Measurements from ENCODE around the gene RCSD1. TPM values are rescaled to one million over a fixed set of nuclear protein-coding genes. Genes with fewer than 3 reads are reported as not detected.

RCSD1 gene
- total RNA-seq, 1 donor from 2014 or later: under 0.01 TPM

DNA sequence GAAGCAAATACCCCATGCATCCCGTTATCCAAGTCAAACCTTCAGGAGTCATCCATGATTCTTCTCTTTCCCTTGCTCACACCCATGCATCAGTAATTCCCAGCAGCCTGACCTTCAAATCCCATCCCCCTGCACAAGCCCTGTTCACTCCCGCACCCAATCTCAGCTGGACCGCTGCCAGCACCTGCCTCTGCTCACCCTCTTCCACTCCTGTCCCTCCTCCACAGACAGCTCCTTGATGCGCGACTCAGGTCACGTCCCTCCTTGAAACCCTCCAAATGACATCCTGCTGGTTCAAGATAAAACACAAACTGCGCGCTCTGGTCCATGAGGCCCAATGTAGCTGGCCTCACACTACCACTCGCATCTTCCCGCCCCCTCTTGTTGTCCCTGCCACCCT lies 48.4 kb downstream of the RCSD1 start:
- H3K4me3 ChIP-seq (ENCODE audit: low read depth, low read length): no peak overlapping the region
- no peaks in the 10 kb centered on the region for H3K27me3 ChIP-seq (ENCODE audit: control insufficient read depth, insufficient read depth, low read length)
- no peak for FAIRE-seq
- H3K36me3 ChIP-seq (ENCODE audit: control insufficient read depth, insufficient read depth, low read length): no peaks in the 10 kb centered on the region
- TF ChIP-seq CTCF (IDR thresholded peaks at IDR 0.05; ENCODE audit: insufficient read depth, low read length, severe bottlenecking): no peak
- DNase-seq (ENCODE audit: low read depth): no peak

- H3K4me3 ChIP-seq (ENCODE audit: low read depth, low read length): no peak overlapping the region
- FAIRE-seq: no peak
- H3K36me3 ChIP-seq (ENCODE audit: control insufficient read depth, insufficient read depth, low read length): no peaks in the 10 kb centered on the region
- H3K27me3 ChIP-seq (ENCODE audit: control insufficient read depth, insufficient read depth, low read length): no peaks in the 10 kb centered on the region
- no peak for TF ChIP-seq CTCF (IDR thresholded peaks at IDR 0.05; ENCODE audit: insufficient read depth, low read length, severe bottlenecking)
- no peak for DNase-seq (ENCODE audit: low read depth)
Observed at GRCh38 chr1:167678838-167679237, 48.8 kb downstream of the RCSD1 start.

DNA sequence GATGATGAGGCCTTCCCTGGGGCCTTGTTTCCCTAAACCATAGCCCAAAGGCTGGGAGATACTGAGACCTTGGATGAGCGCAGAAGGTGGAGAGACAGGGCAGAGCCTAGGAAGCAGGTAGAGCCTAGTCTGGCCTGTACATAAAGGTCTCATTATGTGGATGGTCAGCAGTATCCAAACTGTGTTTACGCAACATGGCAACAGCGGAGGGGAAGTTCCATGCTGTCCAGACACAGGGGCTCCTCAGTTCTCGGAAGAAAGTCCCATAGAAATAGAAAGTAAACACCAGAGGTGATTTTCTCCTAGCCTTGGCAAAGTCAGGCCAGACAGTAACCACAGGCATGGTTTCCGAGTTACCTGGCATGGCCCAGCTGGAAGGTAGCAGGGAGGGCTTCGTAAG lies 49.7 kb downstream of the RCSD1 start:
- TF ChIP-seq CTCF (IDR thresholded peaks at IDR 0.05; ENCODE audit: insufficient read depth, low read length, severe bottlenecking): no peak
- no peak for DNase-seq (ENCODE audit: low read depth)
- Histone ChIP-seq H3K27me3 (ENCODE audit: control insufficient read depth, insufficient read depth, low read length) (no peaks in the 10 kb centered on the region), H3K4me3 (ENCODE audit: low read depth, low read length) (no peak overlapping the region), H3K36me3 (ENCODE audit: control insufficient read depth, insufficient read depth, low read length) (no peaks in the 10 kb centered on the region)
- FAIRE-seq: no peak

DNA sequence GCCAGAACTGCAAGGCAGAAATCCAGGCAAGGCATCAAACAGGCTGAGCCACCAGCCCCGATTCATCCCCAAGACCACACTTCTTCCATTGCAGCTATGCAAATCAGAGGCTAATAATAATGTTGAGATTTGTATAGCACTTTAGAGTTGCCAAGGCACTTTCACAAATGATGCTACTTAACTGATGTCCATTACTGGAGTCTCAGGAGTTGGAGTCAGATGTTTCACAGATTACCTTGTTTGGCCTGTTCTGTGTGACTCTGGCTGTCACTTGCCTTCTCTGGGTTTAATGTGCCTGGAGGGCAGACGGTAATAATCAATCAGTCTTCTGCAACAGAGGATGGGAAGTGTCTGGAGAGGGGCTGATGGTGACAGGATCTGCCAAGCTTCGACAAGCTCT lies 51.0 kb downstream of the RCSD1 start:
- Histone ChIP-seq H3K36me3 (ENCODE audit: control insufficient read depth, insufficient read depth, low read length) (no peaks in the 10 kb centered on the region), H3K27me3 (ENCODE audit: control insufficient read depth, insufficient read depth, low read length) (no peaks in the 10 kb centered on the region), H3K4me3 (ENCODE audit: low read depth, low read length) (no peak overlapping the region)
- FAIRE-seq: no peak
- no peak for DNase-seq (ENCODE audit: low read depth)
- no peak for TF ChIP-seq CTCF (IDR thresholded peaks at IDR 0.05; ENCODE audit: insufficient read depth, low read length, severe bottlenecking)

DNA sequence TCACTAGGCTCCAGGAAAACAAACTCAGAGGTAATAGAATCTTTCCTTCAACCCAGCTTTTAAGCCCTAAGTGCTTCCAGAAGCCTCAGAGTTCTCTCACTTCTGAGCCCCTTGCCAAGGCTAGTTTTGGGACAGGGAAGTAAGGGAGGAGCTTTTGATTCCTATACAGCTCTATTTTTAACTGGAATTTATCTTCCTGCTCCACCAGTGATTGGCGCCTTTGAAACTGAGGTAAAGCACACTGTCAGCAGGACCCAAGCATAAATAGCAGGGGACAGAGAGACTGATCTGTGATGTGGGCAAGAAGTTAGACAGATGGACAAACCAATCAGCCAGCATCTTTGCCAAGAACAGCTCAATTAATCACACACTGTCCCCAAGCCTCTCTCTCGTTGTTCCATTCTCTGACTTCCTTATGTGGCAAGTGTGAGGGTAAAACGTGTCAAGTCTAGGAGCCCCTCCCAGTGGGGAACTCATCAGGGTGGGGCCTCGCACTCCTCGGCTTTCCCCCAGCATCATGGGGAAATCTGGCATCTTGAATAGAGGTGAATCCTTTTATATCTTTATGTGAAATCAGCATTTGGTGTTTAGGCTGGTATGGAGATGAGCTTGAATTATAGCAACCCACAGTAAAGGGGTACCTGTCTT lies 51.5 kb downstream of the RCSD1 start:
- H3K36me3 ChIP-seq (ENCODE audit: control insufficient read depth, insufficient read depth, low read length): no peaks in the 10 kb centered on the region
- TF ChIP-seq CTCF (IDR thresholded peaks at IDR 0.05; ENCODE audit: insufficient read depth, low read length, severe bottlenecking): no peak
- DNase-seq (ENCODE audit: low read depth) (no peak), FAIRE-seq (no peak)
- no peak overlapping the region for H3K4me3 ChIP-seq (ENCODE audit: low read depth, low read length)
- H3K27me3 ChIP-seq (ENCODE audit: control insufficient read depth, insufficient read depth, low read length): no peaks in the 10 kb centered on the region

GRCh38 chr1:167683226-167683625 lies 53.2 kb downstream of the RCSD1 start:
- no peak overlapping the region for H3K4me3 ChIP-seq (ENCODE audit: low read depth, low read length)
- no peaks in the 10 kb centered on the region for H3K27me3 ChIP-seq (ENCODE audit: control insufficient read depth, insufficient read depth, low read length)
- no peaks in the 10 kb centered on the region for H3K36me3 ChIP-seq (ENCODE audit: control insufficient read depth, insufficient read depth, low read length)
- no peak for TF ChIP-seq CTCF (IDR thresholded peaks at IDR 0.05; ENCODE audit: insufficient read depth, low read length, severe bottlenecking)
- peak; percentile 48 for DNase-seq (ENCODE audit: low read depth)
- no peak for FAIRE-seq
